NCI-H1417 treated with DMSO at 0.1 percent for 48 hours (cell line): Measurements from ENCODE around the gene ADIPOR2.

ENCODE experiments used
- DNase-seq: peaks from one replicate; lab custom pipeline; 2025; lab: John Stamatoyannopoulos, UW

ADIPOR2 gene

DNA sequence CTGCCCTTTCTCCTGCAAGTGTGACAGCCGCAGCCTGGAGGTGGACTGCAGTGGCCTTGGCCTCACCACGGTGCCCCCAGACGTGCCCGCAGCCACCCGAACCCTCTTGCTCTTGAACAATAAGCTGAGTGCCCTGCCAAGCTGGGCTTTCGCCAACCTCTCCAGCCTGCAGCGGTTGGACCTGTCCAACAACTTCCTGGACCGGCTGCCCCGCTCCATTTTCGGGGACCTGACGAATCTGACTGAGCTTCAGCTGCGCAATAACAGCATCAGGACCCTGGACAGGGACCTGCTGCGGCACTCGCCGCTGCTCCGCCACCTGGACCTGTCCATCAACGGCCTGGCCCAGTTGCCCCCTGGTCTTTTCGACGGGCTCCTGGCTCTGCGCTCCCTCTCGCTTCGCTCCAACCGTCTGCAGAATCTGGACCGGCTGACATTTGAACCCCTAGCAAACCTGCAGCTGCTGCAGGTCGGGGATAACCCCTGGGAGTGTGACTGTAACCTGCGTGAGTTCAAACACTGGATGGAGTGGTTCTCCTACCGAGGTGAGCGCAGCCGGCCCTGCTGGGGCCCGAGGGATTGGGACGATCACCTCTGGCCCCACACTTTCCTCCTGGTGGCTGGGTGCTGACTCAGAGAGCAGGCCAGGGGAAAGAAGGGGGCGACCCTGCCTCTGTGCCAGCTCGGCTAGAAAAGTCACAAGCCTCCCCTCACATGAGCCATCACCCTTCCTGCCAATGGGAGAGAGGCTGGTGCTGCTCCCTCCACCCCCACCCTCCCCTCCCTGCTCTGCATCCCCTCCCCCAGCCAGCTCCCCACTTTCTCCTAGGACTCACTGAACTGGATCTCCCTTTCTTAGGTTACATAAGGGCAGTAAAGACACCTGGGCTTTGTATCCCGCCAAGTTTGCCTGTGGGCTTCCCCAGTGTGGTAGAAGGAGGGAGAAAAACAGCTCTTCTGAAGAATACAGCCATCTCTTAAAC is 140.4 kb downstream of the ADIPOR2 start:
- DNase-seq, result no peak

DNA sequence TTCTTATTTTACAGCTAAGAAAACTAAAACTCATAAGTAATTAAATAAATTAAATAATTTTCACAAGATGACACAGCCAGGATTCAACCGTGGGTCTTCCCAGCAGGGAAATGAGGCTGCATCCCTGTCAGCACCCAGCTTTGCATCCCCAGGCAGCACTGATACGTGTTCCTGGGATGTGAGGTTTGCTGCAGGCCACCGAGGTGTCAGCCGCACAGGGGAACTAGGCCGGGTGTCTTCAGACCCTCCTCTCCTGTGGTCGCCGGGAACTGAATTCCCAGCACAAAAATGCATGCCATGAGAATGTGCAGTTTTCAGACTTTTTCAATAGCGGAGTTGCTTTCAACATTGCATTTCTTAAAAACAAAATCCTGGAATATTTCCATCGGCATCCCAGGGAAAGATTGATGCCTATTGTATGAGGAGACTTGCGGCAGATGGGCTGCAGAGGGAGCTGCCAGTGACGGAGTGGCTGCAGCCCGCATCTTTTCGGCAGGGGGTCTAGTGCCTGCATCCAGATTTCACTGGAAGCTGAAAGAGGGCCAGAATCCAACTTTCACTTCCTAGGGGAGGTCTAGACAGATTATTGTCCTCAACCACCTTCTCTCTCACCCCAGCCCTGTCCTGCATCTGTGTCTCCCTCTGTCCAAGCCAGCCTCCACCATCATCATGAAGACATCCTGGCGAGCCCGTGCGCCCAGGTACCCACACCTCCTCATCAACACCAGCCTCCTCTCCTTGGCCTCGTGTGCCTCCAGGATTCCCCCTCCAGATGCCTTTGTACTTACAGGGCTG is 142.1 kb downstream of the ADIPOR2 start:
- no peak for DNase-seq

DNA sequence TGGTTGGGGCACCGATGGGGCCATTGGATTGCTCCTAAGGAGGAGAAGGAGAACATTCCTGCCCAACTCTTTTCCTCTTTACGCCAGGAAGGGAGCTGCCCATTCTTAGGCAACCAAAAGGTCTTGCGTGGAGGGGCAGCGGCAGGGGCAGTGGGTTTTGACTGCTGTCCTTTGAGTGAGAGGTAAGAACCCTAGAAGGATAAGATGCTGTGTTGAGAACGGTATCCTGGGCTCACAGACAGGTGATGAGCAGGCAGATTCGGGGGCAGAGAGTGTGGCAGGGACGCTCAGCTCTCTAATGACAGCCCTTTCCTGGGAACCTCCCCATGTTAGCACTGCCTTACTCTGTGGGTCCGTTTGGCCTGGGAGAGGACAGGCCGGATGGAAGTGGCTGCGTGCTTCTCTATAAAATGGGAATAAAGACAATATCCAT is 142.7 kb downstream of the ADIPOR2 start:
- no peak for DNase-seq

DNA sequence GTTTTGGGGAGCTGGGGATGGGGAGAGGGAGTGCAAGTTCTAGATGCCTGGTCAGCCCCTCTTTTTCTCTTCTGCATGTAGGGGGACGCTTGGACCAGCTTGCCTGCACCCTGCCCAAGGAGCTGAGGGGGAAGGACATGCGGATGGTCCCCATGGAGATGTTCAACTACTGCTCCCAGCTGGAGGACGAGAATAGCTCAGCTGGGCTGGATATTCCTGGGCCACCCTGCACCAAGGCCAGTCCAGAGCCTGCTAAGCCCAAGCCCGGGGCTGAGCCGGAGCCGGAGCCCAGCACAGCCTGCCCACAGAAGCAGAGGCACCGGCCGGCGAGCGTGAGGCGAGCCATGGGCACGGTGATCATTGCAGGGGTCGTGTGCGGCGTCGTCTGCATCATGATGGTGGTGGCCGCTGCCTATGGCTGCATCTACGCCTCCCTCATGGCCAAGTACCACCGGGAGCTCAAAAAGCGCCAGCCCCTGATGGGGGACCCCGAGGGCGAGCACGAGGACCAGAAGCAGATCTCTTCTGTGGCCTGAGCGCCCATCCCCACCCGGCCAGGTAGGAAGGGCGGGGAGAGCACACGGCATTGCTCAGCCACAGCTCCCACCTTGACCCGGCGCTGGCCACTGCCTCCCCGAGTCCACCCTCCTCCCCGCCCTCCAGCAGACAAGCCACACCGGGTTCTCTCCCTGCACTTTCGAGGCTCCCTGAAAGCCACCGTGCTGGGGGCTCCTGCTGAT is 143.5 kb downstream of the ADIPOR2 start:
- no peak for DNase-seq

DNA sequence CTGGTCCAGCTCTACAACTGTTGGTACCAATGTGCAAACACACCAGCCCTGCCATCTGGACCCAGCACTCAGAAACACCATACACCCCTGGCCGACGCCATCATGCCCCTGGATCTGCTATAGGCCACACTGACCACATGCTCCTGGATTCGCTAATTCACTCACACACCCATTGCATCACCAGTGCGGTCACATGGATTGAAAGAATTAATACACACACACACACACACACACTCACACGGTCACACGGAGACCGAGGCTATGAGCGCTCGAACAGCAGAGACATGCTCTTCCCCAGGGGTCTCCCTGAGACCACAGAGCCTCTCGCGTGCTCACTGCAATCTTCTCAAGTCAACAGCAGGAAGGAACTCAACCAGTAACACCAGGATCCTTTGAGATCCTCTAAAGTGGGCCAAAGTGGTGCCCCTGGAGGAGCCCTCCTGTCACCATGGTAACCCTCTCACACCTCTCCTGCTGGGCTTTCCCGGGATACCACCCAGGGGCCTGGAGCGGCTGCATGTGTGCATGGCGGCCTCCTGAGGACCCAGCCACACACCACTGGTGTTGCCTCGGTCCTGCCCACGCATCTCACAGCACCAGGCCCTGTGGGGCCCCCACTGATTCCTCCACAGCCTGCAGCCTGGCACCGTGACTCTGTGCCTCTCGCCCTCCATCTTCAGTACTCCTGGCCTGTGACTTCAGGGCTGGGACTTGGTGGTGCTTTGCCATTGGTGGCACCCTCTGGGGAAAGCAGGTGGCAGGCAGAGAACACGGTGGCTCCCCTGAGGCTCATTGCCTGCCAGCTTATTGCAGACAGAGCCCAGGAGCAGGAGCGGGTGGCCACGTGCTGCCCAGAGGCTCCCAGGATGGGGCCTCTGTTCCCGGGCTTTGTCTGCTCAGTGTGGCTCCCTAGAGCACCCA is 144.6 kb downstream of the ADIPOR2 start:
- DNase-seq, result no peak

DNA sequence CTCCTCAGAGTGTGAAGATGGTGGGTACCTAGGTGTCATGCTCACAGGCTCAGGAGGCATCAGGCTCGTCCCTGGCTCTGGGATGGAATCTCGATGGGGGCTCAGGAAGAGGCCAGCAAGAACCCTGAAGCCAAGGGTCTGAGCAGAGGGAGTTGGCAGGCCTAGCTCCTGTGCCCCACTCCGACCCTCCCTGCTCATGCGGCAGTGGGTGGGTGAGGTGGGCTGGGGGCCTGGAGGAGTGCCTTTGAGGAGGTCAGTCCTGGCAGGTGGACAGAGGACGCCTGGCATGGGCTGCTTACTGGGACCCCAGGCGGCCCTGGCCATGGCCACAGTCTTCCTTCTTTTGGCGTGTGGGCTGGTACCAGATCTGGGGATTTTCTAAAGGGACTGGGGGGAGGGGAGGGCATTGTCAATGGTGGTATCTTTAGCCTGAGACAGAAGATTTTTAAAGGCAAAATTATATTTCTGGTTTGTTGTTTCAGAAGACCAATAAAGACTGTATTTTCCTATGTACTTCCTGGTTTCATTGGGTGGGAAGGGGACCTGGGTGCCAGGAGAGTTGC is 145.5 kb downstream of the ADIPOR2 start:
- DNase-seq, result no peak

DNA sequence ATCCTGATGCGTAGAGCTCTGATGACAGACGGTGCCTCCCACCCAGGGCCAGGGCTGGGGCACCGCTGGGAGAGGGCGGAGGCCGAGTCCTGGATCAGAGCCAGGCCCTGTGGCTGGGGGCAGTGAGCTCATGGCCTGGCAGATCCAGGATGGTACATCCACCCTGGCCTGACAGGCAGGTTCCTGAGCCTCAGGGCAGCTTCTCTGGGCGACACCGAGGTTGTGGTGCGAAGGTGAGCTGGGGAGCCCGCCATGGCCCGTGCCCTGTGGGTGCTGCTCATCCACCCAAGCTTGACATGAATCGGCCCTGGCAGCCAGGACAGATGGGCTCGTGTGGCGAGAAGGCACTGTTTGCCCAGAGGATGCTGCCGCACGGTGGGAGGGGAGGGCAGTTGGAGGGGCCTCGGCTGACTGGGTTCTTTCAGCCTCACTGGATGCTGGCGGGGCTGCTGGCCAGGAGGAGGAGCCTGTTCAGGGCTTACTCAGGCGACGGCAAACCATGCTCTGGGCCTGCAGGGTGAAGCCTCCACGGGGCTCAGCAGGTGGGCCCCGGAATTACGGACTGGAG is 146.1 kb downstream of the ADIPOR2 start:
- no peak for DNase-seq

DNA sequence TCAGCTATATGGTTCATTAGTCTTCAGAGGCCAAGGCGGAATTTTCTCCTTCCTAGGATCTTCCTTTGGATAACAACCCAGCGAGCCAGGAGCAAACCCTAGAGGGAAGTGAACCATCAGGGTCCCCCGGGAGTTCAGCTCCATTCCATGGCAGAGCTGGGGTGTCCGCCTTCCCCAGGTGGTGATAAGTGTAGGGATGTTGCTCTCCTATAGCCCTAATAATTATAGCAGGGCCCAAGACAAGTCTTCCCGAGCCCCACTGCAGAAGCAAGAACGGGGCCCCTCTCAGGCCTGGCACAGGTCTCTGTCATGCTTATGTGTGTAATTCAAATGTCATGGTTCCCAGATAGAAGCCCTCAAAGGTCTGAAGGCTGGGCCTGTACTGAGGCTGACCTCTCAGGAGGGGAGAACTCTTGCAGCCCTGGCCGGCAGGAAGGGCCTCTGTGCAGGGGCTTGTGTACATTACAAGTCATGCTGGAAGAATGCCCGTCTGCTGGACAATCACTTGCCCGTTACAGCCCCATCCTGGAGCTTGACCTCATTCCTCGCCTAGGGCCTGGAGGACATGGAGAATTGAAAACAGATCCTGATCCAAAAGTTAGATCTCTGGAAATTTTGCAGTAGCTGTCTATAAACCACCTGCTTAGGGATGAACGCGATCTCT is 146.8 kb downstream of the ADIPOR2 start:
- DNase-seq, result no peak
